Small intestine (tissue), 7 donors: ENCODE data around the gene LRRTM4. TPM values are rescaled to one million over a fixed set of nuclear protein-coding genes. Genes with fewer than 3 reads are reported as not detected.

Experiments
- DNase-seq, 2 donors: peaks; one replicate each; pipeline versions ENCODE4 v3.0.0 to v3.0.0-alpha.2; 2013
- FAIRE-seq: peaks from 2 replicates; lab custom pipeline; 2012; peaks lifted over from hg19 to GRCh38; lab: Jason Lieb, UNC
- H3K27ac ChIP-seq, 3 donors: one replicate each; pipeline ENCODE4 v1.5.1; 2013; ENCODE audit warnings: low read length in 2 of 3, mild to moderate bottlenecking in 2 of 3, control low read depth in 1 of 3, inconsistent platforms in 1 of 3, low read depth in 1 of 3, moderate library complexity in 1 of 3
- H3K27me3 ChIP-seq, 3 donors: one replicate each; pipeline ENCODE4 v1.6.1; 2013; ENCODE audit warnings: low read length in 3 of 3, inconsistent platforms in 1 of 3; ENCODE audit not compliant: control insufficient read depth in 3 of 3, insufficient read depth in 3 of 3
- H3K36me3 ChIP-seq, 3 donors: one replicate each; pipeline ENCODE4 v1.6.1; 2013; ENCODE audit warnings: low read length in 3 of 3, inconsistent platforms in 1 of 3, low read depth in 1 of 3, mild to moderate bottlenecking in 1 of 3, moderate library complexity in 1 of 3; ENCODE audit not compliant: control insufficient read depth in 3 of 3, insufficient read depth in 2 of 3
- H3K4me1 ChIP-seq, 3 donors: one replicate each; pipeline ENCODE4 v1.6.1; 2013; ENCODE audit warnings: low read length in 2 of 3, inconsistent platforms in 1 of 3, low read depth in 1 of 3, mild to moderate bottlenecking in 1 of 3, moderate library complexity in 1 of 3; ENCODE audit not compliant: control insufficient read depth in 3 of 3, insufficient read depth in 2 of 3
- H3K4me3 ChIP-seq, 3 donors: one replicate each; pipeline ENCODE4 v1.5.1; 2013; ENCODE audit warnings: low read length in 3 of 3, control low read depth in 1 of 3, inconsistent platforms in 1 of 3, low read depth in 1 of 3, mild to moderate bottlenecking in 1 of 3, moderate library complexity in 1 of 3
- H3K9me3 ChIP-seq, 2 donors: one replicate each; pipeline ENCODE4 v1.6.1; 2013; ENCODE audit warnings: low read depth in 1 of 2, low read length in 1 of 2; ENCODE audit not compliant: control insufficient read depth in 2 of 2, insufficient read depth in 1 of 2
- WGBS, 3 donors: extraction: QIAGEN DNeasy Blood & Tissue Kit; methylation state at CpG; one replicate each; pipeline ENCODE4 v1.1.7; 2013; 5-methylcytosine and 5-hydroxymethylcytosine counted together
- polyA plus RNA-seq, 4 donors: library from polyadenylated mRNA; stranded (reverse) in 3 of 4; unstranded in 1 of 4; fragments of 200-250 nt in 3 of 4; fragments of 120-200 nt in 1 of 4; gene quantifications; one replicate each; pipeline versions ENCODE4 v1.2.1 to v1.2.3, GENCODE V29; 2013
- donor health status: healthy with polysubstance abuse.
- donor health status: control.
- donor health status: control.
- donor health status: Bipolar disorder and iron deficiency.
- donor health status: healthy.

LRRTM4 gene
- polyA plus RNA-seq, 4 donors, result 0.07 to 0.09 TPM; not detected in 2

GRCh38 chr2:76940559-76940958 lies 581.6 kb downstream of the LRRTM4 start:
- Histone ChIP-seq H3K36me3 (no peaks in the 10 kb centered on the region), H3K27ac (no peak overlapping the region), H3K4me1 (no peaks in the 10 kb centered on the region), H3K4me3 (no peak overlapping the region), H3K9me3 (no peaks in the 10 kb centered on the region), H3K27me3 (no peaks in the 10 kb centered on the region)
- FAIRE-seq (no peak), DNase-seq (no peak)
- 53 to 75% (median 66%) methylated on average over 3 of the region's 3 CpGs for WGBS, 3 donors

DNA sequence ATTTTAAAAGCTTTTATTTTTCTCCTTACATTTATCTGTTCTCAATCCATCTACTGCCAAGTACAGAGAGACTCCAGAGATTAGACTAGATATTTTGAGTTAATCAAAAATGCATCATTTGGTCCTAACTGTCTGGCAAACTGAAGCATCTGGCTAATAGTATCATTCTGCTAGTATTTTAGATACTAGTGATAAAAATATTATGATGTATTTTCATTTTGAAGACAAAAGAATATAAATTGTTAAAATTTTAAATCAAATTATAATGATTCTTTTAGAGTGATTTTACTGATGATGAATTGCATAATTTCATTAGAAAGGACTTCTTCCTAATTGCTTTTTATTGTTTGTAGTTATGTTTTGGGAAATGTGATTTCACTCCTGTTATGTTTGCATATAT lies 584.0 kb downstream of the LRRTM4 start:
- no peaks in the 10 kb centered on the region for H3K36me3 ChIP-seq
- FAIRE-seq (no peak), DNase-seq (no peak)
- no peak overlapping the region for H3K27ac ChIP-seq
- H3K9me3 ChIP-seq, result no peaks in the 10 kb centered on the region
- H3K4me3 ChIP-seq, result no peak overlapping the region
- no peaks in the 10 kb centered on the region for H3K27me3 ChIP-seq
- no peaks in the 10 kb centered on the region for H3K4me1 ChIP-seq

GRCh38 chr2:76932550-76932949 lies 589.6 kb downstream of the LRRTM4 start:
- 65 to 79% (median 69%) methylated on average over 2 of the region's 2 CpGs for WGBS, 3 donors
- DNase-seq, result no peak
- no peak for FAIRE-seq
- Histone ChIP-seq H3K27me3 (no peaks in the 10 kb centered on the region), H3K4me1 (no peaks in the 10 kb centered on the region), H3K9me3 (no peaks in the 10 kb centered on the region), H3K4me3 (no peak overlapping the region), H3K36me3 (no peaks in the 10 kb centered on the region), H3K27ac (no peak overlapping the region)

- no peak for FAIRE-seq
- no peak for DNase-seq
Observed at GRCh38 chr2:76930056-76930744, 592.0 kb downstream of the LRRTM4 start.

DNA sequence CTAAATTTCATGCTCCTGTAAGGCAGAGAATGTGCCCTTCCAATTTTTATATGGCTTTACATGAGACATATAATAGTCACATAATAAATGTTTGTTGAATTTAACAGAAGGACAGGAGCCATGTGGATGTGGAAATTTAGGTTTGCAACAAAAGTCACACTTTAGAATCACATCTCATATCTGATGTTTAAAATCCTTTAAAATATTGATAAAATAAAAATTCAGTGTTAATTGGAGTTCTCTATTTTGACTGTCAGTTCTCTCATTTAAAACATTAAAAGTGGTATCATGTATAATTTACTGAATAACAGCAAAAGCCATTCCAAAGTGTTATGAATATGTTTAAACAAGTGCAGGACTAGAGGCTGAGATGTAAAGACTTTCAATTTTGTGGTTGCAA lies 594.1 kb downstream of the LRRTM4 start:
- H3K27ac ChIP-seq, result no peak overlapping the region
- H3K27me3 ChIP-seq, result no peaks in the 10 kb centered on the region
- DNase-seq, result no peak
- no peaks in the 10 kb centered on the region for H3K36me3 ChIP-seq
- FAIRE-seq, result no peak
- H3K9me3 ChIP-seq, result no peaks in the 10 kb centered on the region
- H3K4me1 ChIP-seq, result no peaks in the 10 kb centered on the region
- H3K4me3 ChIP-seq, result no peak overlapping the region

More at GRCh38 chr2:76930056-76930744, 592.0 kb downstream of the LRRTM4 start:
- H3K27me3 ChIP-seq, result no peaks in the 10 kb centered on the region
- no peaks in the 10 kb centered on the region for H3K9me3 ChIP-seq
- no peaks in the 10 kb centered on the region for H3K36me3 ChIP-seq
- no peaks in the 10 kb centered on the region for H3K4me1 ChIP-seq
- no peak overlapping the region for H3K4me3 ChIP-seq
- H3K27ac ChIP-seq, result no peak overlapping the region
- 87 to 92% (median 89%) methylated on average over 8 of the region's 8 CpGs for WGBS, 3 donors

DNA sequence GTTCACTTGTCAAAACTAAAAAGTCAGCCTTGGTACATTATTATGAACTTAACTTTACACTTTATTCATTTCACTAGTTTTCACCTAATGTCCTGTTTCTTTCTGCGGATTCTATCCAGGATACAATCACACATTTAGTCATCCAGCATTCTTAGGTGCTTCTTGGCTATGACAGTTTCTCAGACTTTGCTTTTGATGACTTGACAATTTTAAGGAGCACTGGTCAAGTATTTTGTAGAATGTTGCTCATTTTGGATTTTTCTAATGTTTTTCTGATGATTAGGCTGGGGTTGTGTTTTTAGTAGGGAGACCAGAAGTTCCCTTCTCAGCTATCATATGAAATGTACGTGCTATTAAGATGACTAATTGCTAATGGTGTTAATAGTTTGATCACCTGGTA lies 601.2 kb downstream of the LRRTM4 start:
- FAIRE-seq (no peak), DNase-seq (no peak)
- no peaks in the 10 kb centered on the region for H3K27me3 ChIP-seq
- WGBS, 3 donors, result 64 to 85% (median 68%) methylated on average over 2 of the region's 2 CpGs
- H3K36me3 ChIP-seq, result no peaks in the 10 kb centered on the region
- H3K4me3 ChIP-seq, result no peak overlapping the region
- no peaks in the 10 kb centered on the region for H3K9me3 ChIP-seq
- H3K27ac ChIP-seq, result no peak overlapping the region
- H3K4me1 ChIP-seq, result no peaks in the 10 kb centered on the region

GRCh38 chr2:76895469-76895868 lies 626.7 kb downstream of the LRRTM4 start:
- DNase-seq (no peak), FAIRE-seq (no peak)
- no peaks in the 10 kb centered on the region for H3K27me3 ChIP-seq
- no peak overlapping the region for H3K27ac ChIP-seq
- no peak overlapping the region for H3K4me3 ChIP-seq
- H3K36me3 ChIP-seq, result no peaks in the 10 kb centered on the region
- 80 to 85% (median 84%) methylated on average over 6 of the region's 6 CpGs for whole genome bisulfite sequencing, 3 donors
- no peaks in the 10 kb centered on the region for H3K9me3 ChIP-seq
- H3K4me1 ChIP-seq, result no peaks in the 10 kb centered on the region

DNA sequence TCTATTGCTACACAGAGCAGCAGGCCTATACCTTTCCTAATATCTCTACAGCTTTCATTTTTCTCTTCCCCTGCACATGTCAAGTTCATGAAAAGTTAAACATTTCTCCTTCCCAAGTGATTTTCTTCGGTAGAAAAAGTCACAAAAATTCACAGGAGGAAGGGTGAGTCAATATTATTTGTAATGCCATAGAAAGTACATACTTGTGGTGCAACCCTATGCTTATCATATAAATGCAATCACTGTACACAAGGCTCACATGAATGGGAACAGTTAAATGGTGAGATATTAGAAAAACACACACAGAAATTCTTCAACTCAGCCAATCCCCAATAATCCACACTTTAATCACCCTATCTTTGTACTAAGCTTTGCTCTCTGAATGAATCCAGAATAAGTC lies 651.6 kb downstream of the LRRTM4 start:
- H3K4me1 ChIP-seq, result no peaks in the 10 kb centered on the region
- FAIRE-seq (no peak), DNase-seq (no peak)
- no peaks in the 10 kb centered on the region for H3K36me3 ChIP-seq
- H3K4me3 ChIP-seq, result no peak overlapping the region
- WGBS, 3 donors, result 46 to 52% (median 52%) methylated on average over 1 of the region's 1 CpG
- no peak overlapping the region for H3K27ac ChIP-seq
- H3K27me3 ChIP-seq, result no peaks in the 10 kb centered on the region
- no peaks in the 10 kb centered on the region for H3K9me3 ChIP-seq

DNA sequence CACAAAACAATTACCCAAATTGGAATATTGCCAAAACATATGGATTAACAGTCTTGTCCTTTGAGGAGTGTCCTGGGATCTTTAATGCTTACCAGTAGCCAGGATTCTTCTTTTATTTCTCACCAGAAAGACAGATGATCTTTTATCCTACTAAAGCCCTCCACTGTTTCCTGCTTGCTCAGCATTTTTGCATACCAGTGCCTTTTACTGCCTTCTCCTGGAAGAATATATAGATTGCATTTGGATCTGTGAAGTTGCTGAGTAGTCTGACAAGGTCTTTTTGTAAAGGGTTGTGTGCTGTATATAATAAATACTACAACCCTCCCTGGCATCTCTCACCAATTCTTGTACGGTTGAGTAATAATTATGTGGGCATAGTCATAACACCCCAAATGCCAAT lies 652.2 kb downstream of the LRRTM4 start:
- FAIRE-seq, result no peak
- no peak overlapping the region for H3K27ac ChIP-seq
- WGBS, 3 donors, result 68 to 97% (median 95%) methylated on average over 1 of the region's 1 CpG
- H3K4me1 ChIP-seq, result no peaks in the 10 kb centered on the region
- H3K27me3 ChIP-seq, result no peaks in the 10 kb centered on the region
- no peak overlapping the region for H3K4me3 ChIP-seq
- no peaks in the 10 kb centered on the region for H3K36me3 ChIP-seq
- DNase-seq, result no peak
- no peaks in the 10 kb centered on the region for H3K9me3 ChIP-seq
